ENCODE measurements around the gene LZTS2.

LZTS2 gene

GRCh38 chr10:101014966-101015581 is 15.5 kb downstream of the LZTS2 start:
- peak; percentile 21 for DNase-seq

- no peak for DNase-seq
Observed at GRCh38 chr10:101015582-101015973, 16.0 kb downstream of the LZTS2 start.

GRCh38 chr10:101016814-101017213 is 17.2 kb downstream of the LZTS2 start:
- DNase-seq = no peak

- no peak for DNase-seq
Observed at GRCh38 chr10:101018118-101018599, 18.6 kb downstream of the LZTS2 start.

- peak; percentile 84 for DNase-seq
Observed at GRCh38 chr10:101018600-101019439, 19.2 kb downstream of the LZTS2 start.

- DNase-seq = no peak
Observed at GRCh38 chr10:101019440-101019703, 19.8 kb downstream of the LZTS2 start.

GRCh38 chr10:101020427-101021075 is 20.9 kb downstream of the LZTS2 start:
- DNase-seq = no peak

GRCh38 chr10:101021239-101021638 is 21.6 kb downstream of the LZTS2 start:
- no peak for DNase-seq

GRCh38 chr10:101021692-101022251 is 22.2 kb downstream of the LZTS2 start:
- no peak for DNase-seq

- DNase-seq = no peak
Observed at GRCh38 chr10:101022967-101023705, 23.5 kb downstream of the LZTS2 start.

GRCh38 chr10:101027106-101027720 is 27.6 kb downstream of the LZTS2 start:
- no peak for DNase-seq

GRCh38 chr10:101028446-101029337 is 29.1 kb downstream of the LZTS2 start:
- DNase-seq = no peak

- no peak for DNase-seq
Observed at GRCh38 chr10:101029520-101030295, 30.1 kb downstream of the LZTS2 start.

GRCh38 chr10:101030496-101031127 is 31.0 kb downstream of the LZTS2 start:
- no peak for DNase-seq

GRCh38 chr10:101031128-101031795 is 31.7 kb downstream of the LZTS2 start, which contains the start of the genes PDZD7 and SFXN3:
TSS of gene PDZD7 (minus strand) at chr10:101031129. CDS start at chr10:101030219, 910 bp downstream.
TSS of gene SFXN3 (plus strand) at chr10:101031234. CDS start at chr10:101034695, 3,461 bp downstream.
- peak; percentile 87 for DNase-seq

- peak; percentile 62 for DNase-seq
Observed at GRCh38 chr10:101031796-101032636, 32.4 kb downstream of the LZTS2 start.

- DNase-seq = peak; percentile 77
Observed at GRCh38 chr10:101032637-101033224, 33.1 kb downstream of the LZTS2 start.

GRCh38 chr10:101033276-101033675 is 33.7 kb downstream of the LZTS2 start:
- no peak for DNase-seq

Data from T1000 (cell line).